ENCODE data around the gene RCVRN.

Gene RCVRN

GRCh38 chr17:9905078-9905415, at the start of gene RCVRN:
Gene RCVRN, minus strand, starts transcription at chr17:9905271. Its CDS starts 91 bp downstream, at chr17:9905180.
- no peak for DNase-seq (ENCODE audit: low spot score)

GRCh38 chr17:9953492-9953891, 48.4 kb upstream of the RCVRN start:
- no peak for DNase-seq (ENCODE audit: low spot score)

- DNase-seq (ENCODE audit: low spot score) = no peak
Observed at GRCh38 chr17:9951803-9952202, 46.7 kb upstream of the RCVRN start.

- no peak for DNase-seq (ENCODE audit: low spot score)
Observed at GRCh38 chr17:9948928-9949327, 43.9 kb upstream of the RCVRN start.

GRCh38 chr17:9944704-9945103, 39.6 kb upstream of the RCVRN start:
- no peak for DNase-seq (ENCODE audit: low spot score)

GRCh38 chr17:9943343-9943742, 38.3 kb upstream of the RCVRN start:
- DNase-seq (ENCODE audit: low spot score) = no peak

- no peak for DNase-seq (ENCODE audit: low spot score)
Observed at GRCh38 chr17:9942885-9943284, 37.8 kb upstream of the RCVRN start.

- DNase-seq (ENCODE audit: low spot score) = no peak
Observed at GRCh38 chr17:9941305-9941704, 36.2 kb upstream of the RCVRN start.

GRCh38 chr17:9940841-9941240, 35.8 kb upstream of the RCVRN start:
- no peak for DNase-seq (ENCODE audit: low spot score)

- DNase-seq (ENCODE audit: low spot score) = no peak
Observed at GRCh38 chr17:9938764-9939163, 33.7 kb upstream of the RCVRN start.

GRCh38 chr17:9937901-9938300, 32.8 kb upstream of the RCVRN start:
- no peak for DNase-seq (ENCODE audit: low spot score)

- no peak for DNase-seq (ENCODE audit: low spot score)
Observed at GRCh38 chr17:9937241-9937761, 32.2 kb upstream of the RCVRN start.

GRCh38 chr17:9936095-9936494, 31.0 kb upstream of the RCVRN start:
- DNase-seq (ENCODE audit: low spot score) = no peak

- DNase-seq (ENCODE audit: low spot score) = no peak
Observed at GRCh38 chr17:9935408-9935807, 30.3 kb upstream of the RCVRN start.

GRCh38 chr17:9934331-9934730, 29.3 kb upstream of the RCVRN start:
- DNase-seq (ENCODE audit: low spot score) = no peak

GRCh38 chr17:9932491-9932890, 27.4 kb upstream of the RCVRN start:
- DNase-seq (ENCODE audit: low spot score) = no peak

GRCh38 chr17:9931144-9931741, 26.2 kb upstream of the RCVRN start:
- DNase-seq (ENCODE audit: low spot score) = no peak

GRCh38 chr17:9929871-9930270, 24.8 kb upstream of the RCVRN start:
- DNase-seq (ENCODE audit: low spot score) = no peak

- DNase-seq (ENCODE audit: low spot score) = no peak
Observed at GRCh38 chr17:9928601-9929333, 23.7 kb upstream of the RCVRN start.

GRCh38 chr17:9926150-9926804, 21.2 kb upstream of the RCVRN start:
- DNase-seq (ENCODE audit: low spot score) = no peak

GRCh38 chr17:9925457-9925856, 20.4 kb upstream of the RCVRN start:
- no peak for DNase-seq (ENCODE audit: low spot score)

- DNase-seq (ENCODE audit: low spot score) = peak; percentile 64
Observed at GRCh38 chr17:9924735-9925191, 19.7 kb upstream of the RCVRN start.
